GOT3 (cell line): ENCODE data around the gene MT1HL1.
"Not testable (repeated sequence)": the region's sequence is repeated elsewhere in the genome, so short reads cannot be mapped to it uniquely, and the experiment has no call there.

ENCODE experiments used
- DNase-seq: peaks from one replicate; lab custom pipeline; 2025; ENCODE audit warnings: mixed read lengths; lab: John Stamatoyannopoulos, UW

The MT1HL1 gene

DNA sequence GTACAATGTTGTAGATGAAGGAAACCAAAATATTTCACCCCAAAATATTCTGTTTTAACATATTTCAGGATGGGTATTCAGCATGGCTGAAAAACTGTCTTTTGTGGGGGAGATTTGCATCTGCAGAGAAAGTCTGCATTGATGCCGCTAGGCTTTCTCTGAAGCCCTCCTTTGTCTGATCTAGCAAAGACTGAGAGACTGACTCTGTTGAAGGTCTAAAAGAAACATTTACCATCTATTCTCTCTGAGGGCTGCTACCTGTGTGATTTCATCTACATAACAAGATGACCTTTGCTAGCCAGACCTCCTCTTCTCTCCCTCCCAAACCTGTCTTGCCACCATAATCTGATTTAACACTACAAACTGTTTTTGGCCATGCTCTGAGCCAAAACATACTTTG, 12.4 kb upstream of the MT1HL1 start:
- no peak for DNase-seq

DNA sequence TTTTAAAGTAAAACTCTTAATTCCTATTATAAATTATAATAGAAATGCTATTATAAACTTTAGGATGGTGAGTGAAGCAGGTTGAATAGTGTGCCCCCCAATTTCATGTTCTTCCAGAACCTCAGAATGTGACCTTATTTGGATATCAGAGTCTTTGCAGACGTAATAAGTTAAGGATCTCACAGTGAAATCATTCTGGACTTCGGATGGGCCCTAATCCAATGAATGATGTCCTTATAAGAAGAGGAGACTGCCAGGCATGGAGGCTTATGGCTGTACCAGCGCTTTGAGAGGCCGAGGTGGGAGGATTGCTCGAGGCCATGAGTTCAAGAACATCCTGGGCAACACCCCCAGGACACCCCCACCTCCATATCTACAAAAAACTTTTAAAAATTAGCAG, 9.4 kb upstream of the MT1HL1 start:
- DNase-seq = no peak

DNA sequence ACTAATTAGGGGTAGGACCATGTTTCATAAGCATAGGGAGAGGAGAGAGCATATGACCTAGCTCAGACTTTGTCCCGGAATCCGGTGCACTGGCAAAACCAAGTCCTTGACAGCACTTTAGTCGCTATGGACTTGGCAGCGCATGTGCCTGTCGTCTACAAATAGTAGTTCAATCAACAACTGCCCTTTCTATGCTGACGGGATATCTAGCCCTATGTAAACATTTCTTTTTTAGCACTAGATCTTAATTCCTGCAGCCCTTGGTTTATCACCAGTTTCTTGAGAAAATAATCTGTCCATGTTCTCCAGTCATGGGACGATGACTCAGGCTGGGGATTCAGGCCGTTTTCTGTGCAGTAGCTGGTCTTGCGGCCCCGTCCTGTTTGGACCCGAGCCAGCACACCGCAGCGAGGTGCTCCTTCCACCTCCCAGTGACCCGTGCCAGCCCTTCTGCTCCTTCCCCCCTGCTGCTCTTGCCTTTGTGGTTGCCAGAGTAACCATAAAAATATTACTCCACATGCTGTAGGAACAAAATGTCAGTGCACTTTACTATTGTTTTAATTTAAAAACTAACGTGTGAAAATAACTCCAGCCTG, 8.6 kb upstream of the MT1HL1 start:
- DNase-seq = no peak

DNA sequence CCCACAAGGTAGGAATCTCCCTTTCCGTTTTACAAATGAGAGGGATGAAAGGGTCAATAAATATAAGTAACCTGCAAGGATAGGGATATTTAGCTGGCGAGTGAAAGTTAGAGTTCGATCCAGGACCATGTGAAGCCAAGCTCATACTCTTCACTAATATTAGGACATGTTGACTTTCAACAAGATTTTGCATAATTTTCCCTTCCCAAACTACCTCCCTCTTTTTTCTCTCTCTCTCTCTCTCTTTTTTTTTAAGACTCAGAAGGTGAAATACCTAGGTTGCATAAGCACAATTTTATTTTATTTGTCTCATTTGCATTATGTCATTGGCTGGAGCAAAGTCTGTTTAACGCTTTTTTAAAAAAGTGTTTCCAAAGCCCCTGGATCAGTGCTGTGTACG, 8.1 kb upstream of the MT1HL1 start:
- DNase-seq = no peak

DNA sequence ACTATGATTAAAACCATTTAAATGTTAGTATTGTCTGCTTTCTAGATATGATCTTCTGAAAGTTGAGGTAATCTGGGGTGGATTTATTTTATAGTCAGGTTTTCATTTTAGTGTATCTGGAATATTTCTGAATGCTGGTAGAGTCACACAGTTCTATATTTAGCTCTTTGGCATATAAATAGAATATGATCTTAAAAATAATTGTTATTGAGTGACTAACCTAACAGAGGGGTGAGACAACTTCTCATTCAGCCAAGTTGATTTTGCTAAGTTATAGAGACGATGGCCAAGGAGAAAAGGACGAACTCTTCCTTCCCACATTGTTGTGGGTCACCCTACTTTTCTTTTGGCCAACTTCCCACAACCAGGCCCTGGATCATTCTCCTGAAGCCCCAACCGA, 7.2 kb upstream of the MT1HL1 start:
- no peak for DNase-seq

DNA sequence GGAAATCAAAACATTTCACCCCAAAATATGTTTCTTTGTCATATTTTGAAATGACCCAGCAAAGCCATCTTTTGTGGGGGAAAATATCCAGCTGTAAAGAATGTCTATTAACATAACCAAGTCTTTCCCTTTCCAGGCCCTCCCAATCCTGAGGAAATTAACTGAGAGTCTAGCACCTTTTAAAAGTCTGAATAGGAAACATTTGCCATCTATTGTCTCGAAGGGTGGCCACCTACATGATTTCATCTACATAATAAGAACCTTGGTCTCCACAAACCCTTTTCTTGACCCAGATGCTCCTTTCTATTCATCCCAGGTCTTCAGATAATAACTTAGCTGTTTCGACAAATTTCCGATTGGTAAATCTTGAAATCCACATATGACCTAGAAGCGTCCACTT, 5.4 kb upstream of the MT1HL1 start:
- DNase-seq = no peak

DNA sequence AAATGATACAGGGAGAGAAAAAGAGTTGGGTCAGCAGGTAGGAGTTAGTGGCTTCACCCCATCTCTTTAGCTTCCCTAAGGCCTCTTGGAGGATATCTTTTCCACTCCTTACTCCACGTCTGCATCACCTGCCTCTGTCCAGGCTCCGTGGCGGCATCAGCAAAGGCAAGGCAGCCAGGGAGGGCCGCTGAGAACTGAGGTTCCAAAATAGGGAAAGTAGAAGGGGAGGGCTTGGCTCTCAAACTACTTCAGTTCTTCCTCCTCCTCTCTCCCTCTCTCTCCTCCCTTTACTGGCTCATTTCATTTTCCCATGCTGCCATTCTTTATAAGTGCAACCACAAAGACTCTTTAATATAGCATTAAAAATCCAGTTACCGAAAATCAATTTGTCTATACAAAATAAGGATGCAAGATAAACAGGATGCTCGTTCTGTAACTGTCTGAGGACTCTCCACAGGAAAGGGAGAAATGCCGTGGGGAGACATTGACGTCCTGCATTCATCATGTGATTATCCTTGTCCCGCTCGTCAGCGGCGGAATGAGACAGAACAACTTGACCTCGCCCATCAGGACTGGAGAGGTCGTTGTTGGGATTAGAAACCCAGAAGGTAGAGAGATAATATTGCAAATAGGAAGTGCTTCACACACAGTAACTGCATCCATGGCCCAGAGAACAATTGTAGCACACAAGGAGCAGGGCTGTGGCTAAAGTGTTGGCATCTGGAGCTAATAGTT, 3.1 kb upstream of the MT1HL1 start:
- no peak for DNase-seq

DNA sequence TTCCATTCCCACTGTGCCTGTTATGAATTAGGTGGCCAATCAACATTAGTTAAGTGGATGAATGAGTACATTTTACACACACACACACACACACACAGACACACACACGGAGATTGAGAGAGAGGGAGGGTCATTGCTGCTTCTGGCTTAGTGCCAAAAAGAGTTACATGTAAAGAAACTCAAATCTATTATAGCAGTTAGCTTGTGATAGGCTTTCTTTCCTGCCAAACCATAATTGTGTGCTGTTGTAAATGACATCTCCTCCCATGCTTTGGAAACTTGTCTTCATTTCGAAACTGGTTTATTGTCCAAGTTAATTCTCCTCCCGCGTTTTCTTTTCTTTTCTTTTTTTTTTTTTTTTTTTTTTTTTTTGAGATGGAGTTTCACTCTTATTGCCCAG, 1.4 kb upstream of the MT1HL1 start:
- DNase-seq = no peak

DNA sequence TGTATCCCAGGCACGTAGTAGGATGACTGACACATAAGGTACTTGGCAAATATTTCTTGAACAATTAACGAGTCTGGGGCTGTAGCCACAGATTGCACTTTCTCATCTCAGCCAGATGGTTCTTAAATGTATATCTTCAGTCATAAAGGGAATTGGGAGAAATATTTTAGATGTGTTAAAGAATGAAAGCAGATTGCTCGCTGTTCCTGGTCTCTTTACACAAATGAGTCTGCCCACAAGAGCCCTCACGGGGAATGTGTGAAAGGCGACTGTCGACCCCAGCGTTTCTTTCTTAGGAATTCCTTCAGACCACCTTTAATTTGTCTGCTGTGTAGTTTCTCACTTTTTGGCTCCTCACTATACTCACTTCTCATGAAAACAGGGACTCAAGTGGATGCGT, 725 bp downstream of the MT1HL1 start:
- DNase-seq = no peak

DNA sequence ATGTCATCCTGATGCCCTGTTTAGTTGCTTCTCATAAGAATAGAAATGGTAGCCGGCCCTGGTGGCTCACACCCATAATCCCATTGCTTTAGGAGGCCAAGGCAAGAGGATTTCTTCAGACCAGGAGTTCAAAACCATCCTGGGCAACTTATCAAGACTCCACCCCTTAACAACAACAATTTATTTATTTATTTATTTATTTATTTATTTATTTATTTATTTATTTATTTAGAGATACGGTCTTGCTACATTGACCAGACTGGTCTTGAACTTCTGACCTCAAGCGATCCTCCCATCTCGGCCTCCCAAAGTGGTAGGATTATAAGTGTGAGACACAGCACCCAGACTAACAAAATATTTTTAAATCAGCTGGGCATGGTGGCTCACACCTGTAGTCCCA, 4.0 kb downstream of the MT1HL1 start:
- no peak for DNase-seq

DNA sequence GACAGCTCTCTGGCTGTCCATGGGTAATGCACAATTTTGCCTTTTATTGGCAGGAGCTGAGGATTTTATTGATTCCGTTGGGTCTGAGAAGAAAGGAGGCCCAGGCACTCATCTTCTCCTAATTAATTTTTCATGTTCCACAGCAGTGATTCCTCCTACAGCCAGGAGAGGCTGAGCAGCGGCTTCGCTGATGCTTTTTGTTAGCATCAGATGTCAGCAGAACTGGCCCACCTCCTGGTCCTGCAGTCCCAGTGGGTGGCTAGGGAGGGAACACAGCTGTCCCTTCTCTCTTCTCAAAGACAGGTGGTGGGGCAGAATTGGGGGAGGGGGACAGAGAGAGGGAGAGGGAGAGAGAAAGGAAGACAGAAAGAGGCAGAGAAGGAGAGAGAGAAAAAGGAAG, 5.7 kb downstream of the MT1HL1 start:
- DNase-seq = no peak

DNA sequence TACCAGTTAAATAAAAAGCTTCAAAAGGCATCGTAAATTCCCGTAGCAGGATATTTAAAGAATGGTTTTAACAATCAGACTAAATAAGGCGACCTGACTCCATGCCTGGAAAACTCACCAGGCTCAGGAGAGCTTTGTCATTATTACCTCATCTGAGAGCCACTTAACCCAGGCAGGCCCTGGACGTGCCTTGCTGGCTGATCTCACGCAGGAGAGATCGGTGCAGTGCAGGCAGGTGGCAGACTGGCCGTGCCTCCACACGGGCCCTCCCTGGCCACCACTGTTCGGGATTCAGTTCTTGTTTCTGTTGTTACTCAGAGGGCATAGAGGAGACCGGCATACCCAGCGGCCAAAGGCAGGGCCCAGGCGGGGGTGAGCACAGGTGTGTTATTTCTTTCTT, 6.4 kb downstream of the MT1HL1 start:
- no peak for DNase-seq

DNA sequence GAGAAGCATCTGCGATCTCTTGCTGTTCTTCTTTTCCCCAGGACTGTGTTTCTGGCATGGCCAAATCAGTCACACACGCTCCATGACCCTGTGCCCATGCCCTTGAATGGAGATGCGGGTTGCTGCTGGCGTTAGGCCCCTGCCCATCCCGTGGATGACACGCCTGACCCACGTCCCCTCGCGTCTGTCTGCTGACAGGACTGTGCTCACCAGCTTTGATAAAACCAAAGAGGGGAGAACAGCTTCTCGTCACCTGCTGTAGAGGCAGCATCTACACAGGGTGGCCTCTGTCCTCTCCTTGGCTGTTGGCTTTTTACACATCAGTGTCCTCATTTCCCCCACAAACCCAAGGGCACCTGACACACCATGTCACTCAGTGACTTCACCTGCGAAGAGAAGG, 6.9 kb downstream of the MT1HL1 start:
- DNase-seq = no peak

DNA sequence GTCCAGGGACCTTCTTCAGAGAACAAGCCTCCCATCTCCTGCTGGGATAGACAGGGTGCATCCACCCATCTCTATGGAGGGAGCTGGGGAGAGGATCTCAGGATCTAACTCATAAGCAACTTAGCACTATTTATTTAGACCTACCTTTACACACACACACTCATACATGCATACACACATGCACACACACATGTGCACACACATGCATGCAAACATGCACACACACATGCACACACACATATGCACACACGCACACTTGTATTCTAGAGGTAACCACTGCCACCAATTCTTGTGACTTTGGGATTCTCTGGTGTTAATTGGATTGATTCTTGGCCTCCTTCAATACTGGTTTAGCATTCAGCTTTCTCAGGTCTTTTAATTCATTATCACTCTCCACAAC, 9.8 kb downstream of the MT1HL1 start:
- DNase-seq = no peak

DNA sequence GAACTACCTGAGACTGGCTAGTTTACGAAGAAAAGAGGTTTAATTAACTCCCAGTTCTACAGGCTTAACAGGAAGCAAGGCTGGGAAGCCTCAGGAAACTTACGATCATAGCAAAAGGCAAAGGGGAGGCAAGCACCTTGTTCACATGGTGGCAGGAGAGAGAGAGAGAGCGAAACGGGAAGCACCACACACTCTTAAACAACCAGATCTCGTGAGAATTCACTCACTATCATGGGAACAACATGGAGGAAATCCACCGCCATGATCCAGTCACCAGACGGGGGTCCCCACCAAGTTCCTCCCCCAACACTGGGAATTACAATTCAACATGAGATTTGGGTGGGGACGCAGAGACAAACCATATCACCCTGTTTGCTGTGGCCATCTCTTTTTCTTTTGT, 11.8 kb downstream of the MT1HL1 start:
- DNase-seq = no peak

DNA sequence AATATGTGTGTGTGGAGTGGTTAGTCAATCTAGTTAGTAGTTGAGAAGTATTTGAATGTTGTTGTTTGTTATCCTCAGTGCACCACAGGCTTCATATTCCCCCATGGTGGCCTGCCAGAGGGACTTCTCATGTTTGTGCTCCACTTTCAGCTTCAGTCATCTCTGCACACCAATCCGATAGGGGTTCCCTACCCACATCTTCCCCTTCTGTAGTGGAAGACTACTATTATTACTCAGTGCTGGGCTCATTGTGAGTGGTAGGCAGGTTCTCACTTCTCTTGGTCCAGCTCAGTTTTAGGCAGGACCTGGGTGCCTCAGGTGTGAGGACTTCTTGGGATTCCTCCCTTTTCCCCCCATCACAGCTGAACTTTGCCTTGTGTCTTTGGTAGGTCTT, 14.2 kb downstream of the MT1HL1 start:
- DNase-seq = no peak

DNA sequence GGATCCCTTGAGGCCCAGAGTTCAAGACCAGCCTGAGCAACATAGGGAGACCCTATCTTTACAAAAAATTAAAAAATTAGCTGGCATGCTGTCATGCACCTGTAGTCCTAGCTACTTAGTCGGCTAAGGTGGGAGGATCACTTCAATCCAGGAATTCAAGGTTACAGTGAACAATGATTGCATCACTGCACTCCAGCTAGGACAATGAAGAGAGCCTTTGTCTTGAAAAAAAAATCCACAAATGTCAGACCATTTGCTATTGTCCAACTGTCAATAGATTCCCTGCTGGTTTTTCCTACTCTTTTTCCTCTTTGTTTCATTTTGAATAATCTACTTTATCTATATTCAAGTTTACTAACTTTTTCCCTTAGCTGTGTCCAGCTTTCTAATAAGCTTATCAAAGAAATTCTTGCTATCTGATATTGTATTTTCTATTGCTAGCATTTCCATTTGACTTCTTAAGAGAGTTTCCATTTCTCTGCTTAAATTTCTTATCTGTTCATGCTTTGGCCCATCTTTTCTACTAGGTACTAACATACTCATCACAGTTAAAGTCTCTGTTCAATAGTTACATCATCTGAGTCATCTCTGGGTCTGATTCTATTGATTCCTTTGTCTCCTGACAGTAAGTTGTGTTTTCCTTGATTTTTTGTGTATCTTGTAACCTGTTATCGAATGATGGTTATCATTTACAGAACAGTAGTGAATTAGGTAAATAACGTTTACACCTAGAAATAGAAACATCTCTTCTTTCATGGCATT, 14.8 kb downstream of the MT1HL1 start:
- DNase-seq = no peak

DNA sequence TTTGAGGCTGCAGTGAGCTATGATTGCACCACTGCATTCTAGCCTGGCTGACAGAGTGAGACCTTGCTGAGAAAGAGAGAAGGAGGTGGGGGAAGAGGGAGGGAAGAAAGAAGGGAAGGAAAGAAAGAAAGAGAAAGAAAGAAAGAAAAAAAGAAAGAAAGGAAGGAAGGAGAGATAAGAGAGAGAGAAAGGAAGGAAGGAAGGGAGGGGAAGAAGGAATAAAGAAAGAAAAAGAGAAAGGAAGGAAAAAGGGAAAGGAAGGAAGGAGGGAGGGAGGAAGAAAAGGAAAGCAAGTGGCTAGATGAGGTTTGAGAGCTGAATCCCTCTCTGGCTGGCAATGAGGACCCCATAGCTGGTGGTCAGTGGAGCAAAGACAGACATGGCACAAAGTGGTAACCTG, 20.4 kb downstream of the MT1HL1 start:
- DNase-seq = no peak

DNA sequence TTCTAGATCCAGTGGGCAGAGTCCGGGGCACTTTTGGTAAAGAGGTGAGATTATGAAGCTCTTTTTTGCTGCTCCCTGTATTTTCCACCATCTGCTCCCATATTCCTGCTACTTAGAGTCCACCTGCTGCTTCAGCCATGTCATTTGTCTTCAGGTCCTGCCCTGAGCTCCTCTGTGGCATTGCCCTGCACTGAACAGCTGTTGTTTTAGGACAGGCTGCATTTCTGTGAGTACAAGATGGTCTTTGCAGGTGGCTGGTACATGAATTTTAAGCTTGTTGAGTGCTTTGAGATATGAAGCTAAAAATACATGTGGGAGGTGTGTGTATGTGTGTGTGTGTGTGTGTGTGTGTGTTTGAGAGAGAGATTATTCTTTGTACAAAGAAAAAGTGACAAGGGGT, 21.9 kb downstream of the MT1HL1 start:
- no peak for DNase-seq

DNA sequence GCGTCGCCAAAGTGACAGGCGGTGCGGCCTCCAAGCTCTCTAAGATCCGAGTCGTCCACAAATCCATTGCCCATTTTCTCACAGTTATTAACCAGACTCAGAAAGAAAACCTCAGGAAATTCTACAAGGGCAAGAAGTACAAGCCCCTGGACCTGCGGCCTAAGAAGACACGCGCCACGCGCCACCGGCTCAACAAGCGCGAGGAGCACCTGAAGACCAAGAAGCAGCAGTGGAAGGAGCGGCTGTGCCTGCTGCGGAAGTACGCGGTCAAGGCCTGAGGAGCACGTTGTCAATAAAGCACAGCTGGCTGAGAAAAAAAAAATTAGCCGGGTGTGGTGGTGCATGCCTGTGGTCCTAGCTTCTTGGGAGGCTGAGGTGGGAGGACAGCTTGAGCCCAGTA, 22.8 kb downstream of the MT1HL1 start:
- DNase-seq = not testable (repeated sequence)

DNA sequence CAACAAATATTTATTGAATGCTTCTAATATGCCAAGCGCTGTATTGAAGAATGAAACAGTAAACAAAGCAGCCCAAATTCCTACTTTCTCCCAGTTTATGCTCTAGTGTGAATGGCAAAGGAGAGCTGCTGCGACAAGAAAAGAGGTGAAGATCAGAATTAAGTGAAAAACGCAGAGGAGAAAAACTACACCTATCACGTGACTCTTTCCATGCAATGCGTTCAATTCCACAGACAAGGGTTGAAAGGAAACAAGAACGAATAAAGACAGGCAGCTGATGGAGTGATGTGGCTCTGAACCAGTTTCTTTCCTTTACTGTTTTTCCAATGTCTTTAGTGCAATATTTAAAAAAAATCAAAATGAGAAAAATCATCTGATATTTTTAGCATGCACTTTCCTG, 23.6 kb downstream of the MT1HL1 start:
- no peak for DNase-seq

DNA sequence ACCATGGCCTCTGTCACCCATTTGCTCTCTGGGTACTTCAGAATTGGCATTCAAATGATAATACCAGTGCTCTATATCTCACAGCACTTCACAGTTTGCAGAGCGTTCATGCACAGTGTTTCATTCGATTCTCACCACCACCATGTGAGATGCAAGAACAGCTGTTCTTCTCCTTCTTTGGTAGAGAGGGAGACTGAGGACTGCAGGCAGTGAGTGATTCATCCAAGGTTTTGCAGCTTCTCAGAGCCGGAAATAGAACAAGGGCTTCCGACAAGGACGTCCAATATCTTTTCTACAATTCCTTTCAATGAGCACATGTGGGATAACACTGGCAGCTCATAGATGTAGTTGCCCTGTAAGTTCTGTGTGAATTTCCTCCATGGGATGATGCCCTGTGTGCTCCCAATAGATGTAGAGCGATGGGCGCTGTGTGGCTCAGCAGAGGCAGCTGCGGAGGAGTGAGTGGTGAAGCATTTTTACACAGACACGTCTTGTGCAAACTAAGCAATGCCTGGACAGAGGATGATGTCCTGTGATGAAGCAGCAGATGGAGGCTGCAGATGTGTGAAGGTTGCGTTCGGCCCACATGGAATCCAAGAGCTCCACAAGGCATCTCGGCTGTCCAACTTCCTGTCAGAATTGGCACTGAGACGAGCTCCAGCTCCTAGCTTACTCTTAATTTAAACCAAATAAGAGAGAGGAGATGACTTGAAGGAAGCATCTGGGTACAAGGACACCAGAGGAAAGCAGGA, 24.9 kb downstream of the MT1HL1 start:
- no peak for DNase-seq

DNA sequence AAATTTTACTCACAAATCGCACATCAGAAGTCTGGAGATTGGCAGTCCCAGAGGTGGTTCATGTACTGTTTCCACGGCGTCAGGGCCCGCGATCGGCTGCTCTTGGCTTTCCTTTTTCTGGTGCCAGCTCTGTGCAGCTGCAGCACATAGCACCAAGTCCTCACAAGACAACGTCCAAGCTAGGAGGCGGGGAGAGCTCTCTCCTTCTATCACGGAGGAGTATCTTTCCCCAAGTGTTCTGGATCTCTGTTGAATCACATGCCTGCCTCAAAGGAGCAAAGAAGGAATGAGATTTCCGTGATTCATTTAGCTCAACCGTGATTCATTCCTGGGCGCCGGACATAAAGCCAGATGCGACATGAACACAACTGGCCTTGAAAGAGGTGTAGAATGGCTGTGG, 25.5 kb downstream of the MT1HL1 start:
- DNase-seq = no peak
